Calu3 (cell line): Measurements from ENCODE around the gene UBE2G1. TPM values are rescaled to one million over a fixed set of nuclear protein-coding genes. Genes with fewer than 3 reads are reported as not detected.
"Not testable (repeated sequence)": the region's sequence is repeated elsewhere in the genome, so short reads cannot be mapped to it uniquely, and the experiment has no call there.

Source experiments
- BruUV-seq: library from RNA; stranded (reverse); fragments of 400-500 nt; replicated peaks from 2 replicates; lab custom pipeline; 2021; lab: Mats Ljungman, UMichigan
- CTCF ChIA-PET: fragments of 300-600 bp; sonication (Branson Sonifier 250); formaldehyde crosslinking; loops from one replicate; lab custom pipeline; 2022; ENCODE audit warnings: antibody characterized with exemption; lab: Charles Lee
- DNase-seq: peaks from one replicate; pipeline ENCODE4 v3.0.0; 2022
- H3K27ac Mint-ChIP-seq: one replicate; pipeline ENCODE4 v1.8.0; 2022; ENCODE audit warnings: mixed read lengths; ENCODE audit not compliant: unreplicated experiment
- H3K27me3 Mint-ChIP-seq: one replicate; pipeline ENCODE4 v1.8.0; 2022; ENCODE audit warnings: mixed read lengths; ENCODE audit not compliant: unreplicated experiment
- H3K36me3 Mint-ChIP-seq: one replicate; pipeline ENCODE4 v1.8.0; 2022; ENCODE audit warnings: mild to moderate bottlenecking, moderate library complexity, mixed read lengths; ENCODE audit not compliant: insufficient read depth, unreplicated experiment
- H3K4me1 Mint-ChIP-seq: one replicate; pipeline ENCODE4 v1.8.0; 2022; ENCODE audit warnings: mild to moderate bottlenecking, low read depth, mixed read lengths; ENCODE audit not compliant: unreplicated experiment
- H3K4me3 Mint-ChIP-seq: one replicate; pipeline ENCODE4 v1.8.0; 2022; ENCODE audit warnings: mild to moderate bottlenecking, low read depth, moderate library complexity, mixed read lengths; ENCODE audit not compliant: unreplicated experiment
- H3K9me3 Mint-ChIP-seq: one replicate; pipeline ENCODE4 v1.8.0; 2022; ENCODE audit warnings: low read depth, mixed read lengths; ENCODE audit not compliant: unreplicated experiment
- intact Hi-C: fragments of 100-400 bp; cut with micrococcal nuclease; formaldehyde crosslinking; loops from one replicate; pipeline ENCODE4 v1.10.0; 2022; ENCODE audit not compliant: unreplicated experiment
- total RNA-seq: library from RNA; stranded (reverse); gene quantifications from 2 replicates; pipeline ENCODE4 v1.2.3, GENCODE V29; 2022
- TF ChIP-seq, protein P1 (sequence below): fragments of 200-600 bp; IDR thresholded peaks from one replicate; pipeline ENCODE4 v1.8.0; 2022; ENCODE audit warnings: antibody characterized with exemption; ENCODE audit not compliant: unreplicated experiment

The UBE2G1 gene
- total RNA-seq, 1 experiment from 2014 or later, result 52.0 TPM

DNA sequence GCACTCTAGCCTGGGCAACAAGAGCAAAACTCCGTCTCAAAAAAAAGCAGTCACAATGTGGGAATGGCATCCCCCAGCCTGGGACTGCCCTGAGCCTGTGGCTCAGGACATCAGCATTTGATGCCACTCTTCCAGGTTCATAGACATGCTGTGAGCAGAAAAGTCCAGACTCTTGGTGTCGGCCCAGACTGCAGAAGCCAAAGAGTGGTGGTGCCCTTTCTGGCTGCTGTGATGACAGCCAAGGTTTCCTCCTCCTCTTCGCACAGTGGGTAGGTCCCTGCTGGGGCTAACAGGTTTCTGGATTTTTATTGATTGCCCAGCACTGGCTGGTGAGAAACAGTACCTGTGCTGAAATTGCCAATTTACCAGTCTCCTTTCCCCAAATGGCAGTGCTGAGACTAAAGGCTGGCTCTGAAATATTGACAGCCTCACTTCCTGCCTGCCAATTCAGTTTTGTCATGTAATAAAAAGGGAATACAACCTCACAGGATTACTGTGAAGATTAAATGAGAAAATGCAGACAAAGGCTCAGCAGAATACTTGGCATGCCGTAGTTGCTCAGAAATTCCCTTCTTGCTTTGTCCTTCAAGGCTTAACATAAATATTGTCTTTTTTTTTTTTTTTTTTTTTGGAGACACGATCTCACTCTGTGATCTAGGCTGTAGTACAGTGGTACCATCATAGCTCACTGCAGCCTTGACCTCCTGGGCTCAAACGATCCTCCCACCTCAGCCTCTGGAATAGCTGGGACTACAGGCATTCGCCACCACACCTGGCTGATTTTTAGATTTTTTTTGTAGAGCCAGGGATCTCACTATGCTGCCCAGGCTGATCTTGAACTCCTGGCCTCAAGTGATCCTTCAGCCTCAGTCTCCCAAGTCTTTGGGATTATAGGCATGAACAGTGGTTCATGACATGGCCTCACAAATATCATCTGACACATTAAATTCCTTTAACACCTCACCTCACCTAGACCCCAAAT is 15.5 kb upstream of the UBE2G1 start:
- Mint-ChIP-seq H3K36me3 (no peaks in the 10 kb centered on the region), H3K27ac (no peak overlapping the region), H3K4me1 (no peaks in the 10 kb centered on the region), H3K27me3 (no peaks in the 10 kb centered on the region), H3K4me3 (no peak overlapping the region), H3K9me3 (no peaks in the 10 kb centered on the region)
- DNase-seq, result no peak
- BruUV-seq, result no TSS peak
- CTCF ChIA-PET, result no interaction called here
- TF ChIP-seq, protein P1, sequence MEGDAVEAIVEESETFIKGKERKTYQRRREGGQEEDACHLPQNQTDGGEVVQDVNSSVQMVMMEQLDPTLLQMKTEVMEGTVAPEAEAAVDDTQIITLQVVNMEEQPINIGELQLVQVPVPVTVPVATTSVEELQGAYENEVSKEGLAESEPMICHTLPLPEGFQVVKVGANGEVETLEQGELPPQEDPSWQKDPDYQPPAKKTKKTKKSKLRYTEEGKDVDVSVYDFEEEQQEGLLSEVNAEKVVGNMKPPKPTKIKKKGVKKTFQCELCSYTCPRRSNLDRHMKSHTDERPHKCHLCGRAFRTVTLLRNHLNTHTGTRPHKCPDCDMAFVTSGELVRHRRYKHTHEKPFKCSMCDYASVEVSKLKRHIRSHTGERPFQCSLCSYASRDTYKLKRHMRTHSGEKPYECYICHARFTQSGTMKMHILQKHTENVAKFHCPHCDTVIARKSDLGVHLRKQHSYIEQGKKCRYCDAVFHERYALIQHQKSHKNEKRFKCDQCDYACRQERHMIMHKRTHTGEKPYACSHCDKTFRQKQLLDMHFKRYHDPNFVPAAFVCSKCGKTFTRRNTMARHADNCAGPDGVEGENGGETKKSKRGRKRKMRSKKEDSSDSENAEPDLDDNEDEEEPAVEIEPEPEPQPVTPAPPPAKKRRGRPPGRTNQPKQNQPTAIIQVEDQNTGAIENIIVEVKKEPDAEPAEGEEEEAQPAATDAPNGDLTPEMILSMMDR, result no peak
- intact Hi-C loops, result no loop called here

DNA sequence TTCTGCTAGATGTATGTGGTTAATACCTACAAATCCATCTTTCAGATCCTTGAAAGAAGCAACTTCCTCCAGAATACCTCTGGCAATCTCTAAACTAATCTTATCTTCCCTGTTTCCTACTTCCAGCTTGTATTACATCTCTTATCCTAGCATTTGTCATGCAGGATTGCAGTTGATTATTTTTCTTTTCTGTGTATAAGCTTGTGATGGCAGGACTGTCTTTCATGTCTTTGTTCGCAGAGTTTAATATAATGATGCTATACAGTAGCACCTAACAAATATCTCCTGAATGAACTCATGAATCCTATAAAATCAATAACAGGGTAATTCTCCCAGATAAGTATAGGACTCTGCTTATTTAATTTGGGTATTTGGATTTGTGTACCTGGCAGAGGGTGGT is 12.2 kb upstream of the UBE2G1 start:
- no peaks in the 10 kb centered on the region for H3K9me3 Mint-ChIP-seq
- intact Hi-C loops, result no loop called here
- peaks cover 8% of the 10 kb centered on the region for H3K4me1 Mint-ChIP-seq
- TF ChIP-seq, protein P1, result no peak
- BruUV-seq, result no TSS peak
- no peak for DNase-seq
- CTCF ChIA-PET, result interaction anchor here (0.6 to 0.7 kb wide), 2 partner anchors 10 to 37 kb away, joined by 3 to 5 read pairs; no protein-coding TSS in a partner anchor
- no peaks in the 10 kb centered on the region for H3K36me3 Mint-ChIP-seq
- H3K27ac Mint-ChIP-seq, result no peak overlapping the region
- H3K4me3 Mint-ChIP-seq, result no peak overlapping the region
- H3K27me3 Mint-ChIP-seq, result no peaks in the 10 kb centered on the region

DNA sequence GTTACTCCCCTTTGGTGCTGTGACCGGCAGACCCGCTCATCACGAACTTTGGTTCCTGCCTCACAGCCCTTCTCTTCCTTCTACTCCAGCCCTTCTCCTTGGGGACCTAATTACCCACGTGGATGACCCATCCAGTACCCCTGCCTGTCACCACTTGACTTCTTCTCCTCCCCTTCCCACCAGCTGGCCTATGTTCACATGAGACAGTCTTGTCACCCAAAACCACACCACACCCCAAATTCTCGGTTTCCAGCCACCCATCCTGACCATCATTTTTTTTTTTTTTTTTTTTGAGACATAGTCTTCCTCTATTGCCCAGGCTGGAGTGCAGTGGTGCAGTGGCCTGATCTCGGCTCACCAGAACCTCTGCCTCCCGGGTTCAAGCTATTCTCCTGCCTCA is 10.8 kb upstream of the UBE2G1 start:
- intact Hi-C loops, BruUV-seq, H3K27ac Mint-ChIP-seq, H3K36me3 Mint-ChIP-seq, H3K4me3 Mint-ChIP-seq, CTCF ChIA-PET, DNase-seq, H3K9me3 Mint-ChIP-seq, H3K27me3 Mint-ChIP-seq, H3K4me1 Mint-ChIP-seq: not testable (repeated sequence)

DNA sequence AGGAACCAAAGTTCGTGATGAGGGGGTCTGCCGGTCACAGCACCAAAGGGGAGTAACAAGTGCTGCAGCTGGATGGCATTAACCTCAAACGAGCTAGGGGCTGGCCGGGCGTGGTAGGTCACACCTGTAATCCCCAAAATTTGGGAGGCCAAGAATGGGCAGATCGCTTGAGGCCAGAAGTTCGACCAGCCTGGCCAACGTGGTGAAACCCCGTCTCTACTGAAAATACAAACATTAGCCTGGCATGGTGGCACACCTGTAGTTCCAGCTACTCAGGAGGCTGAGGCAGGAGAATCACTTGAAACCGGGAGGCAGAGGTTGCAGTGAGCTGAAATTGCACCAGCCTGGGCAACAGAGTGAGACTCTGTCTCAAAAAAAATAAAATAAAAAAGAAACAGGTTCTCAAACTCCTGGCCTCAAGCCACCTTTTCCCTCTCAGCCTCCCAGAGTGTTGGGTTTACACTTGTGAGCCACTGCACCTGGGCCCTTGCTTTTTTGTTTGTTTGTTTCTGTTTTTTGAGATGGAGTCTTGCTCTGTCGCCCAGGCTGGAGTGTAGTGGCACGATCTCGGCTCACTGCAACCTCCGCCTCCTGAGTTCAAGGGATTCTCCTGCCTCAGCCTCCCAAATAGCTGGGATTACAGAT is 9.4 kb upstream of the UBE2G1 start:
- H3K4me3 Mint-ChIP-seq, CTCF ChIA-PET, H3K9me3 Mint-ChIP-seq, H3K4me1 Mint-ChIP-seq, H3K36me3 Mint-ChIP-seq, H3K27ac Mint-ChIP-seq, BruUV-seq, H3K27me3 Mint-ChIP-seq, intact Hi-C loops, DNase-seq: not testable (repeated sequence)

DNA sequence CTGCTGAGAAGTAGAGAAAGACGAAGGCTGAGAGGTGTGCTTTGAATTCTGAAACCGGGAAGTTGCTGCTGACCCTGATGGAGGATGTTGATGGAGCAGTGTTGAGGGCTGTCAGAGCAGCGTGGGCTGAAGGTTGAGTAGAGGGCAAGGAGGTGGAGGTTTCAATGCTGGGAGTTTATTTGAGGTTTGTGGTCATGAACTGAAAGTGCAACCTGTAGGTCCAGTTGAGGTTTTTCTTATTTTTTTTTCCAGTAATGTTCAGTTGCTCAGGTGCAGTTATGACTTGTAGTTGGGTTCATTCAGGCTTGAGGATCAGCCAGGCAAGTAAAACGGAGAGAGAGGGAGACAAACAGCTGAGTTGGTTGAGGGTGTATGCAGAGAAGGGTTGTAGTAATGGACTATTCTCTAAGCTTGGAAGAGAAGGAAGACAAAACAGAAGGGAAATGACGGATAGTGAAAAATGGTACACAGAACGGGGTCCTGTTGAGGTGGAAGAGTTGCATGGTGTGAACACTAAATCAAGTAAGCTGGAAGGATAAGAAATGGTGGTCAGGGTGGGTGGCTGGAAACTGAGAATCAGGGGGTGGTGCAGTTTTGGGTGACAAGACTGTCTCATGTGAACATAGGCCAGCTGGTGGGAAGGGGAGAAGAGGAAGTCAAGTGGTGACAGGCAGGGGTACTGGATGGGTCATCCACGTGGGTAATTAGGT is 8.7 kb upstream of the UBE2G1 start:
- Mint-ChIP-seq H3K27me3 (no peaks in the 10 kb centered on the region), H3K4me3 (no peak overlapping the region), H3K4me1 (peaks cover 8% of the 10 kb centered on the region), H3K36me3 (no peaks in the 10 kb centered on the region), H3K27ac (peak overlapping the region; percentile 1), H3K9me3 (no peaks in the 10 kb centered on the region)
- CTCF ChIA-PET, result no interaction called here
- intact Hi-C loops, result no loop called here
- TF ChIP-seq, protein P1, result no peak
- BruUV-seq, result no TSS peak
- DNase-seq, result no peak
